Ishikawa (cell line): ENCODE results near the gene PKP1.

Source experiments
- CEBPB ChIP-seq: IDR thresholded peaks from 2 replicates; pipeline ENCODE4 v1.6.1; 2012
- CREB1 ChIP-seq: IDR thresholded peaks from 2 replicates; pipeline ENCODE4 v1.6.1; 2012; ENCODE audit warnings: low read depth
- EGR1 ChIP-seq: IDR thresholded peaks from 2 replicates; pipeline ENCODE4 v1.6.1; 2012
- EP300 ChIP-seq: IDR thresholded peaks from 2 replicates; pipeline ENCODE4 v1.6.1; 2012; ENCODE audit warnings: borderline replicate concordance
- FOXM1 ChIP-seq: IDR thresholded peaks from 2 replicates; pipeline ENCODE4 v1.6.1; 2012; ENCODE audit warnings: low read depth, borderline replicate concordance
- NFIC ChIP-seq: IDR thresholded peaks from 2 replicates; pipeline ENCODE4 v1.6.1; 2012
- RAD21 ChIP-seq: IDR thresholded peaks from 2 replicates; pipeline ENCODE4 v1.6.1; 2012; ENCODE audit warnings: low read depth
- TAF1 ChIP-seq: IDR thresholded peaks from 2 replicates; pipeline ENCODE4 v1.6.1; 2012; ENCODE audit warnings: low read depth, mild to moderate bottlenecking
- TCF12 ChIP-seq: IDR thresholded peaks from 2 replicates; pipeline ENCODE4 v1.6.1; 2012; ENCODE audit warnings: low read depth
- TEAD4 ChIP-seq: IDR thresholded peaks from 2 replicates; pipeline ENCODE4 v1.6.1; 2012
- YY1 ChIP-seq: IDR thresholded peaks from 2 replicates; pipeline ENCODE4 v1.6.1; 2012; ENCODE audit warnings: low read depth
- ZBTB7A ChIP-seq: IDR thresholded peaks from 2 replicates; pipeline ENCODE4 v1.6.1; 2012; ENCODE audit warnings: low read depth
- TF ChIP-seq, protein P1 (sequence below): IDR thresholded peaks from 2 replicates; pipeline ENCODE4 v1.6.1; 2012
- TF ChIP-seq, protein P2 (sequence below): IDR thresholded peaks from 2 replicates; pipeline ENCODE4 v1.6.1; 2012; ENCODE audit warnings: low read depth, mild to moderate bottlenecking
- TF ChIP-seq, protein P3 (sequence below): IDR thresholded peaks from 2 replicates; pipeline ENCODE4 v1.6.1; 2012

The PKP1 gene

DNA sequence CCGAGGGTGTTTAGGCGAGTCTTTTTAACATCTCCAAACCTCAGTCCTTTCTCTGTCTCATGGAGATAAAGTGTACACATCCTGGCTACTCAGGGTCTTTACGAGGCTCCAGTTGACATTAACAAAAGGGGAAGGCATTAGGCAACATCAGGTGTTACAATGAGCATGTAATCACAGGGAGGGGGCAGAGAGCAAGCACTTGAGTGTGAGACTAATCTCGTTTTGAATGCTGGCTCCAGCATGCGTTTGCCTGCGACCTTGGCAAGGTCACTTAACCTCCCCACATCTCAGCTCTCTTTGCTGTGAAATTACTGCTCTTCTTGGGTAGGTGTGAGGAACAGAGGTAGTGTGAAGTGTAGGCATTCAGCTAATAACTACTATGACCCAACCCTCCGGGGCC, 91.1 kb downstream of the PKP1 start:
- TF ChIP-seq, protein P1, sequence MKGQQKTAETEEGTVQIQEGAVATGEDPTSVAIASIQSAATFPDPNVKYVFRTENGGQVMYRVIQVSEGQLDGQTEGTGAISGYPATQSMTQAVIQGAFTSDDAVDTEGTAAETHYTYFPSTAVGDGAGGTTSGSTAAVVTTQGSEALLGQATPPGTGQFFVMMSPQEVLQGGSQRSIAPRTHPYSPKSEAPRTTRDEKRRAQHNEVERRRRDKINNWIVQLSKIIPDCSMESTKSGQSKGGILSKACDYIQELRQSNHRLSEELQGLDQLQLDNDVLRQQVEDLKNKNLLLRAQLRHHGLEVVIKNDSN = no peak
- TF ChIP-seq TAF1 = no peak

DNA sequence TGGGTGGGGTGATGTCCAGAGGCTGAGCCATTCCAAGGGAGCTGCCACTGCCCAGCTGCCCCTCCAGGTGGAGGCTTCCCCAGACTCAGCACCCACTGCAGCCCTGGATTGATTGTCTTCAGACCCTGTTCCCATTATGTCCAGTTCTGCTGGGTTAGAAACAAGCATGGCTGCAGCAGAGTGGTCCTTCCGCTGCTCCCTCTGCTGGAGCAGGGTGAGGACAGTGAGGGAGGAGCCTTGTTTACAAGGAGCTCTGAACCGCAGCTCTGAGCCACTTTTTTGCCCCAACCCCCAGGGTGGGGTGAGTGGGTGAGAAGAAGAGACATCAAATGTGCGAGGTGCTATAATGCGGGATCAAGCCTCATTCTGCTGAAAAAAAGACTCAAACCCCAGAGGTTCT, 91.9 kb downstream of the PKP1 start:
- TF ChIP-seq CEBPB (no peak), EGR1 (no peak), NFIC (no peak), TCF12 (no peak), TEAD4 (no peak), RAD21 (no peak), ZBTB7A (no peak), TAF1 (no peak), CREB1 (no peak), EP300 (no peak), FOXM1 (no peak), YY1 (no peak)
- TF ChIP-seq, protein P2, sequence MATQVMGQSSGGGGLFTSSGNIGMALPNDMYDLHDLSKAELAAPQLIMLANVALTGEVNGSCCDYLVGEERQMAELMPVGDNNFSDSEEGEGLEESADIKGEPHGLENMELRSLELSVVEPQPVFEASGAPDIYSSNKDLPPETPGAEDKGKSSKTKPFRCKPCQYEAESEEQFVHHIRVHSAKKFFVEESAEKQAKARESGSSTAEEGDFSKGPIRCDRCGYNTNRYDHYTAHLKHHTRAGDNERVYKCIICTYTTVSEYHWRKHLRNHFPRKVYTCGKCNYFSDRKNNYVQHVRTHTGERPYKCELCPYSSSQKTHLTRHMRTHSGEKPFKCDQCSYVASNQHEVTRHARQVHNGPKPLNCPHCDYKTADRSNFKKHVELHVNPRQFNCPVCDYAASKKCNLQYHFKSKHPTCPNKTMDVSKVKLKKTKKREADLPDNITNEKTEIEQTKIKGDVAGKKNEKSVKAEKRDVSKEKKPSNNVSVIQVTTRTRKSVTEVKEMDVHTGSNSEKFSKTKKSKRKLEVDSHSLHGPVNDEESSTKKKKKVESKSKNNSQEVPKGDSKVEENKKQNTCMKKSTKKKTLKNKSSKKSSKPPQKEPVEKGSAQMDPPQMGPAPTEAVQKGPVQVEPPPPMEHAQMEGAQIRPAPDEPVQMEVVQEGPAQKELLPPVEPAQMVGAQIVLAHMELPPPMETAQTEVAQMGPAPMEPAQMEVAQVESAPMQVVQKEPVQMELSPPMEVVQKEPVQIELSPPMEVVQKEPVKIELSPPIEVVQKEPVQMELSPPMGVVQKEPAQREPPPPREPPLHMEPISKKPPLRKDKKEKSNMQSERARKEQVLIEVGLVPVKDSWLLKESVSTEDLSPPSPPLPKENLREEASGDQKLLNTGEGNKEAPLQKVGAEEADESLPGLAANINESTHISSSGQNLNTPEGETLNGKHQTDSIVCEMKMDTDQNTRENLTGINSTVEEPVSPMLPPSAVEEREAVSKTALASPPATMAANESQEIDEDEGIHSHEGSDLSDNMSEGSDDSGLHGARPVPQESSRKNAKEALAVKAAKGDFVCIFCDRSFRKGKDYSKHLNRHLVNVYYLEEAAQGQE = no peak
- TF ChIP-seq, protein P1 = no peak
- TF ChIP-seq, protein P3, sequence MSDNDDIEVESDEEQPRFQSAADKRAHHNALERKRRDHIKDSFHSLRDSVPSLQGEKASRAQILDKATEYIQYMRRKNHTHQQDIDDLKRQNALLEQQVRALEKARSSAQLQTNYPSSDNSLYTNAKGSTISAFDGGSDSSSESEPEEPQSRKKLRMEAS = no peak

DNA sequence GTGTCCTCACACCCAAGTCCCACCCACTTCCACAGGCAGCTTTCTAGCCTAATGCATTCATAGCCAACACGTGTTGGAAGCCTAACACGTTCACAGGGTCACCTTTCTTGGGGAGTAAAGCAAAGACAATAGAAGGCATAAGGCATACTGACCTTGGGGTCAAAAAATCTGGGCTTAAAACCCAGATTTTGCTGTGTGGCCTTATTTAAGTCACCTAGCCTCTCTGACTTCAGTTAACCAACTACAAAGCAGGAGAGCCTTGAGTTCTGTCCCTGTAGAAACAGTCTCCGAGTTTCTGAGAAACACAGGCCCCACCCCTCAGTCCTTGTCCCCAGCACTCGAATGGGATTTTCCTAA, 92.8 kb downstream of the PKP1 start:
- no peak for TF ChIP-seq TCF12
- no peak for TF ChIP-seq TEAD4
- TF ChIP-seq RAD21 = no peak
- TF ChIP-seq, protein P1 = no peak
- no peak for TF ChIP-seq CREB1
- TF ChIP-seq FOXM1 = no peak
- TF ChIP-seq EP300 = no peak
- TF ChIP-seq, protein P3 = no peak
- TF ChIP-seq, protein P2 = no peak
- TF ChIP-seq ZBTB7A = no peak
- TF ChIP-seq EGR1 = no peak
- TF ChIP-seq YY1 = no peak
- no peak for TF ChIP-seq TAF1
- no peak for TF ChIP-seq NFIC
- no peak for TF ChIP-seq CEBPB

DNA sequence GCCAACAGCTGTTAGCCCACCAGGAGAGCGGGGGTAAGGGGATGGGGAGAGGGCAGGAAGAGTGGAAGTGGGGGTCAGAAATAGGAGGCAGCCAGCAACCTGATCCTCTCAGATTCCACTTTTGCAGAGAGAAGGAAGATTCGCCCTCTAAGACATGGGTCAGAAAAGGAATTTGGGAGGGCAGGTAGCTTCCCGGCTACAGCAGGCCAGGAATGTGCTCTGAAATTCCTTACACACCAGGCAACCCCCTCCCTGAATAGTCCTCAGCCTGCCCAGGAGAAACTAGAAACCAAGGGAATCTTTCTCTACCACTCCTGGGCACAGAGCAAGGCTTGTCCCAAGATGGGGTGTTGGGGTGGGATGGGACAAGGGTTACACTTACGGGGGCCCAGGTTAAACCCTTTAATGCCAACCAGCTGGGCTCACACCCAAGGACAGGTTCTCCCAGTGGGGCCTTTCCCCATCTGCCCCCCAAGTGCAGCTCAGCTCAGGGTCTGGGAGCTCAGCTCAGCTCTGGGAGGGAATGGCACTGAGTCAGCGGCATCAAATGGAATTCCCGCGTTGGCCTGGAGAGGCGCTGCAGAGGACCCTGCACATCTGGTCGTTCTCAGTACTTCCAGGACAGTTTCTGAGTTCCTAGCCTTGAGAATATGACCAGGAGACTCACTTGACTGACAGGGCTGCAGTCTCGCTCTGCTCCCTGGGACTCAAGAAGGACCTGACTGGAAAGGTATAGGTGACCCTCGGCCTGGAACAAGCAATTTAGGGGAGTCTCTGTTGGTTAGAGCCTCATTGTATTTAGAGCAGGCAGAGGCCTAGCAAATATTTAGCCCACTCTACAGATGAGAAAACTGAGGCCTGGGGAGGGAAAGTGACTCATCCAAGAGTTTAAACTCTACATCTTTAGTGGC, 93.4 kb downstream of the PKP1 start:
- TF ChIP-seq NFIC (no peak), RAD21 (peak; percentile 51), YY1 (no peak), TEAD4 (peak; percentile 77), TAF1 (no peak)

DNA sequence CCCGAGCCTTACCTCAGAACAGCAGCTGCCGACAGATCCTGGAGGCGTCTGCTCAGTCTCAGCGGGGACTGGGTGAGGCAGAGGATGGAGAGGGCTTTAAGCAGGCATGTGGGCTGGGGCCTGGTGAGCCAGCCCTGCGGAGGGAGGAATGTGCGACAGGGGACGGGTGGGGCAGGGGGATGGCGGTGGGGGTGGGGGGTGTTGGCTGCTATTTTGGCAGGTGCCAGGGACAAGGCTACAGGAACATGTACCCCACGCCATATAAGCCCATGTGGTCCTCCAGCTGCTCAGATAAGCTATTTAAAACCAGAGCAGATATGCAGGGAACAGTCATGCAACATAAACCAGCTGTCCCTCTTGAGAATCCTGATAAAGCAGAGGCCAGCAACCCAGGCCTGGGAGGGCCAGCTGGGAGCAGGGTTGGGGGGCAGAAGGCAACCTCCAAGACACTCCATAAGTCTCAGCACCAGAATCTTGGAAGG, 94.3 kb downstream of the PKP1 start, which contains the start of gene TNNT2:
Gene TNNT2 (minus strand): TSS at position 70 of the 482 bp plus-strand sequence. CDS start 4,426 bp downstream, outside the sequence.
- TF ChIP-seq NFIC (no peak), YY1 (no peak), EP300 (no peak), RAD21 (no peak), ZBTB7A (no peak), TCF12 (no peak)
